Esophagus (tissue), 2 donors: ENCODE measurements around the gene CBX1. TPM values are rescaled to one million over a fixed set of nuclear protein-coding genes. Genes with fewer than 3 reads are reported as not detected.
A peak's percentile ranks its signal among the peaks of the same experiment; 100 is the strongest.

ENCODE experiments used
- H3K27ac ChIP-seq, 2 donors: one replicate each; pipeline ENCODE4 v1.5.1; 2013; ENCODE audit warnings: low read depth in 2 of 2, mild to moderate bottlenecking in 2 of 2, inconsistent platforms in 1 of 2, low read length in 1 of 2, moderate library complexity in 1 of 2
- H3K27me3 ChIP-seq, 2 donors: one replicate each; pipeline ENCODE4 v1.6.1; 2013; ENCODE audit warnings: low read length in 2 of 2, control low read depth in 1 of 2, mild to moderate bottlenecking in 1 of 2; ENCODE audit not compliant: insufficient read depth in 2 of 2, control insufficient read depth in 1 of 2
- H3K36me3 ChIP-seq, 2 donors: one replicate each; pipeline ENCODE4 v1.6.1; 2013; ENCODE audit warnings: low read length in 1 of 2; ENCODE audit not compliant: control insufficient read depth in 2 of 2, insufficient read depth in 2 of 2
- H3K4me1 ChIP-seq, 2 donors: one replicate each; pipeline ENCODE4 v1.6.1; 2013; ENCODE audit warnings: low read length in 1 of 2; ENCODE audit not compliant: control insufficient read depth in 2 of 2, insufficient read depth in 2 of 2
- H3K4me3 ChIP-seq, 2 donors: one replicate each; pipeline ENCODE4 v1.5.1; 2013; ENCODE audit warnings: low read length in 2 of 2, mild to moderate bottlenecking in 2 of 2, low read depth in 1 of 2, moderate library complexity in 1 of 2
- H3K9me3 ChIP-seq, 2 donors: one replicate each; pipeline ENCODE4 v1.6.1; 2013; ENCODE audit warnings: mild to moderate bottlenecking in 2 of 2, low read depth in 1 of 2, low read length in 1 of 2, moderate library complexity in 1 of 2; ENCODE audit not compliant: control insufficient read depth in 2 of 2, insufficient read depth in 1 of 2
- WGBS, 2 donors: extraction: QIAGEN DNeasy Blood & Tissue Kit; methylation state at CpG; one replicate each; pipeline ENCODE4 v1.1.7; 2013; 5-methylcytosine and 5-hydroxymethylcytosine counted together
- polyA plus RNA-seq, 2 donors: library from polyadenylated mRNA; stranded (reverse); fragments of 200-250 nt; gene quantifications; one replicate each; pipeline ENCODE4 v1.2.3, GENCODE V29; 2013
- donor health status: healthy with polysubstance abuse.
- donor health status: Bipolar disorder and iron deficiency.

CBX1 gene
- polyA plus RNA-seq: 10 to 100 TPM; 16.4 to 29.9 TPM

DNA sequence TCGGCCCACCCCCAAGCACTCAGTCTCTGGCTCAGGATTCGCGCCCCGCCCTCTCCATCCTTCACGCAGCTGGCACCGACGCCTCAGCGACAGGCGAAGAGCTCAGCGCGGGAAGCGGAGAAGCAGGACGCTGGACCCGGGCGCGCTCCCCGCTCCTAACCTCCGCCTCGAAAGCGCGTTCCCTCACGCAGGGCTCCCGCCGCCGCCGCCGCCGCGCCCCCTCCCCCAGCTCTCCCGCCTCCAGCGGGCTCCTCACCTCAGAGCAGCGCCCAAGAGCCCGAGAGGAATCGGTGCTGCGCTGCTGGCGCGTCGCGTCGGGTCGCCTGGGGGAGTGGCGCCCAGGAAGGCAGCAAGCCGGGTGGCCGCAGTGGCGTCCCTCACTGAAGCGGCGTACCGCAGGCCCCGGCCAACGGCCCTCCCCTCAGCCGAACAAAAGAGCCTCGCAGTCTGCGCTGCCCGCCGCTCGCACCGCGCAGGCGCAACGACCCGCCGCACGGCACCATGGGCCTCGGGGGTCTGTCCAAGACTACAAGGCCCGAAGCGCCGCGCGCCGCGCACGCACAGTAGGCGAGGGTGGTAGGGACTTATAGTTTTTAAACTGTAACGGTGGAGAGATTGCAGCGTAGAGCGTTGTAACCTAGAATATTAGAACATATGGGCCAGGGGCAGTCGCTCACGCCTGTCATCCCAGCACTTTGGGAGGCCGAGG is at the start of gene CBX1:
Gene CBX1, minus strand, starts transcription at position 467 of the 709 bp plus-strand sequence. CDS start 24,474 bp downstream, outside the sequence.
- Histone ChIP-seq H3K4me1 (no peaks in the 10 kb centered on the region), H3K27ac (peak within 1 kb of the TSS; percentile 92 to 97), H3K36me3 (no peaks in the 10 kb centered on the region), H3K4me3 (peak within 1 kb of the TSS; percentile 82 to 98), H3K9me3 (no peaks in the 10 kb centered on the region), H3K27me3 (no peaks in the 10 kb centered on the region)
- 0 to 1% methylated on average over 76 to 79 of the region's 79 CpGs for WGBS, 2 donors

DNA sequence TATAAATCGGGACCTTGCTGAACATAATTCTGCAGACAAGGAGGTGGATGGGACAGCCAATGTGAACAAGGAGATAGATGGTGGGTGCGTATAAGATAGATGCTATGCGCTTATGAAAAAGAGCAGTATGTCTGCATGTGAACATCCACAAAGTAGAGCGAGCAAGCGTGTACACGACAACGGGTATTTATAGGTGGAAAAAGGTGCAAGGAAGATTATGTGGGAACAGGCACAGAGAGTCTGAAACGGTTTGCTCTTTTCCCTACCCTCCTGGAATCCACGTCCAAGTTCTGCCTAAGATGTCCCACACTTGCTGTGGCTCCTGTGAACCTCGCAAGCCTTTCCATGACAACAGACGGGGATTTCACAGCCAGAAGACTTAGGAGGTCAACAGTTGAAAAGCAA is 49.3 kb upstream of the CBX1 start:
- no peaks in the 10 kb centered on the region for H3K36me3 ChIP-seq
- no peak overlapping the region for H3K27ac ChIP-seq
- no peaks in the 10 kb centered on the region for H3K27me3 ChIP-seq

DNA sequence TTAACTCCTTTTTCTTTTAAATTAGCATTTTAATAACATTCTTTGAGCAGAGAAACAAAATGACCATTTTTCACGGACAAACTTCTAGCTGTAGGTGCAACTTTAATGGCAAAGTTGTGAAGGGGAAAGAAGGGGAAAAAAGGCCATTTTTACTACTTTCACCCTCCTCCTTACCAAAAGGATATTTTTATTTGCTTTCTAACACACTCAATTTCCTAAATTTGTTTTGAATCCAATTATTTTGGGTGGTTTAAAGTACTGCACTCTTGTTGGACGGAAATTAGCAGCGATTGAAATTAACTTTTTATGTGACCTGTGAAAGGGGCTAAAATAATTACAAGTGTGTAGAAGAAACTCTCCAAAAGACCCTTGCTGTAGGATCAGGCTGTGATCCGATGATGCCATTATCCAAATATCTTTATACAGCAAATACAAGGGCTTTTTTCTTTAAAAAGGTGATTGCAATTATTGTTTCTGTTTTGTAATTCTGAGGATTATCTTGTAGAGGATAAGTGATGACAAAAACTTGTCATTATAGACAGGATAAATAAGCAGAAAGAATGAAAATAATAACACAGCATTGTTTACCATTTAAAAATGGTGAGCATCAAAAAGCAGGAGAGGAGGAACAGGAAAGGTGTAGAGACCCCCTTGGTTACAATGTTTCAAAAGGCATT is 48.6 kb upstream of the CBX1 start:
- Histone ChIP-seq H3K27ac (no peak overlapping the region), H3K4me3 (no peak overlapping the region), H3K9me3 (no peaks in the 10 kb centered on the region), H3K4me1 (no peaks in the 10 kb centered on the region), H3K27me3 (no peaks in the 10 kb centered on the region), H3K36me3 (no peaks in the 10 kb centered on the region)
- 76 to 83% methylated on average over 4 of the region's 4 CpGs for WGBS, 2 donors

More for the DNA sequence above, 49.3 kb upstream of the CBX1 start:
- Histone ChIP-seq H3K4me1 (no peaks in the 10 kb centered on the region), H3K4me3 (no peak overlapping the region), H3K9me3 (no peaks in the 10 kb centered on the region)
- 60 to 62% methylated on average over 11 of the region's 11 CpGs for WGBS, 2 donors

DNA sequence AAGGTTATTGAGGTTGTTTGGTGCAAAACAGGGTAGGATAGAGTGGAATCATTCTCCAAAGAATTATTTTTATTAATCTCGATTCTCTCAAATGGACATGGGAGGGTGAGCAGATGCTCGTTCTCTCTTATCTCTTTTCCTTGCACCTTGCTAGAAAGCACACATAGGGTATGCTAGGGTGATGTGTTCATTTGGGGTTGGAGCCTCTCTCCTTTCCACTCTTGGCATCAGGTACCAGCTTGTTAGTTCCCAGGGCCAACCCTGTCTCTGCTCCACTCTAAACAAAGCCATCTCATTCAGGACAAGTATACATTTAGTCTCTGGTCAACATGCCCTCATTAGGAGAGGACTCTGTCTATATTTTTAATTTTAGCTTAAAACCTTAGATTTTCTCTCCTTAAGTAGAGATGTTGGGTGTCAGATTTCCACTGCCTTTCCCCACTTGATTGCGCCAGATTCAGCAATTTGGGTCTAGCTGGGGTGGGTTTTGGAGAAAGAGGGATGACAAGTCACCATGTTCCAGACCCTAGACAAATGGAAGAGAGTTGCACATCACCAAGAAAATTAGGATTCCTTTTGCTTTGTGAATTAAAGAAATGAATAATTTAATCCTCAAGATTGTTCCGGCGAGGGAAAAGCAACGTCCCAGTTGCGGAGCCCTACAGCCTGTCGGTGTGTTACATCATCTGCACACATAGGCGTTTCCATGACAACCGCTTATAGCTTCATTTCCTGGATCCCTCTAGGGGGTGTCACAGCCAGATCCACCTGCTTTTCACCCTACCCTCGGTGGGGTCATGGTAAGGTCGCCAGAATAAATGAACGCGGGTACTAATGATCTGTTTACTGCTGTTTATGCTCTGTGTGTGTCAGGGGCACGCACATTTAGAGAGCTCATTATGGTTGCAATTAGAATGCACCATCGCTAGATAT is 47.8 kb upstream of the CBX1 start:
- 48 to 56% methylated on average over 16 of the region's 16 CpGs for whole genome bisulfite sequencing, 2 donors
- H3K27me3 ChIP-seq: no peaks in the 10 kb centered on the region

DNA sequence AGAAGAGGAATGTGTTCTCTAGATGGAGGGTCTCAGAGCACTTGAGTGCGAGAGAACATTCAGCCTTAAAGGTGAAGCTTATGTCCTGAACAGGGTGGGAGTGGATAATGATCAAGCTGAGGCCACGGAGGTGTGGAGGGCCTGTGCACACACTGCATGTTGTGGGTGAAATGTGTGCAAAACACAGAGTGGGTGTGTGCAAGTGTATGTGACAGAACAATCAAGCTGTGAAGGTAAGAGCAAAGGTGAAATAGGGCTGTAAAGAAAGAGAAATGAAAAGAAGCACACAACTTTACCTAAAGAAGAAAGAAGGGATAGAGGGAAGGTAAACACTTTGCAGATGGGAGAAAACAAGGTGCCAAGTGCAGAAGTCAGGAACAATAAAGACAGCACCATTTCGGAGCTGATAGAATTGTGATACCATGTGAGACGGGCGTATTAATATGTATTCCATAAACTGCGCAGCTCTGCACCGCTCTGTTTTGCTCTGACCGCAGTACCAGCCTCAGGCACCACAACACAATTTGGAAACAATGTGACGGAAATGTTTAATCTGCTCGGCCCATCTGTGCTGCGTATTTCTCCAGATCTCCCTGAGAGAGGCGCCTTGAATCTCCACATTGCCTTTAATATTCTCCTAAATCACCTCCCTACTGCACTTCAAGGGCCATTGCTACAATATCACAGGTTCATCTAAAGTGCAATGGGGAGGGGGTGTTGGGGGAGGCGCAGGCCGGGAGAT is 46.9 kb upstream of the CBX1 start:
- no peaks in the 10 kb centered on the region for H3K27me3 ChIP-seq
- WGBS, 2 donors: 72 to 78% methylated on average over 14 of the region's 14 CpGs

More for the DNA sequence above, 47.8 kb upstream of the CBX1 start:
- Histone ChIP-seq H3K4me1 (no peaks in the 10 kb centered on the region), H3K27ac (no peak overlapping the region), H3K9me3 (no peaks in the 10 kb centered on the region), H3K4me3 (no peak overlapping the region), H3K36me3 (no peaks in the 10 kb centered on the region)

DNA sequence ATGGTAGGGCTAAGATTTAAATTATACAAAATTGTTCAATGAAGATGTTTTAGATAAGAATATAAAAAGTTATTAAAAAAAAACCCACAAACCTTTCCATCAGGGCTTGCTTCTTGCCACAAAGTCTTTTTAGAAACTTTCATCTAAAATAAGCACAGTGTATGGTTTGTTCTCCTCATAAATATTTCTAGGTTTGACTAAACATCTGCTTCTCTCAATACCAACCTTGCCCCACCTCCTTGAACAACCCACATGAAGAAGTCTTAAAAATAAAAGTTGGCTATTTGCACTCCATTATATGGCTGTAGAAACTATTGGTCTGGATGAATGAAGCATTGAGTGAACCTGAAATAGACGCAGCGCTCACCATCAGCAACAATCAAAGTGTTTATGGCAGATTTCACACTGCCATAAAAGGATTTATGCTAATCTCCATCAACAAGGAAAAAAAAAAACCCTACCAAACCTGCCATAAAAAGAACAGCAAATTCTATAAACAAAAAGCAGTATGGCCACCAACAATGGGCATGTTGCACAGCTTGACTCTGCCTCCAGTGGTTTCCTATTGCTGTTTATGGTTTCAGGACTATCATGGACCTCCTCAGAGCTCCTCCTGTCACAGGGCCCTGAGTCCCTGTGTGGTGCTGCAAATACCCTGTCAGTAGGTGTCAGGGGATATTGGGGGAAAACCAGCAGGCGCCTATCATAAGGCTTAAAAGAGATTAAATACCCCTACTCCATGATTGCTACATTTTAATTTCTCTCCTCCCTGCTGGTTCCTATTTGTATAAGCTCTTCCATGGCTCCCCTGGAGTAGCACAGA is 43.9 kb upstream of the CBX1 start:
- Histone ChIP-seq H3K4me1 (no peaks in the 10 kb centered on the region), H3K27me3 (no peaks in the 10 kb centered on the region), H3K4me3 (no peak overlapping the region), H3K27ac (no peak overlapping the region), H3K36me3 (no peaks in the 10 kb centered on the region), H3K9me3 (no peaks in the 10 kb centered on the region)
- WGBS, 2 donors: 92 to 95% methylated on average over 3 of the region's 3 CpGs

More for the DNA sequence above, 46.9 kb upstream of the CBX1 start:
- Histone ChIP-seq H3K36me3 (no peaks in the 10 kb centered on the region), H3K27ac (no peak overlapping the region), H3K4me3 (no peak overlapping the region), H3K9me3 (no peaks in the 10 kb centered on the region), H3K4me1 (no peaks in the 10 kb centered on the region)

DNA sequence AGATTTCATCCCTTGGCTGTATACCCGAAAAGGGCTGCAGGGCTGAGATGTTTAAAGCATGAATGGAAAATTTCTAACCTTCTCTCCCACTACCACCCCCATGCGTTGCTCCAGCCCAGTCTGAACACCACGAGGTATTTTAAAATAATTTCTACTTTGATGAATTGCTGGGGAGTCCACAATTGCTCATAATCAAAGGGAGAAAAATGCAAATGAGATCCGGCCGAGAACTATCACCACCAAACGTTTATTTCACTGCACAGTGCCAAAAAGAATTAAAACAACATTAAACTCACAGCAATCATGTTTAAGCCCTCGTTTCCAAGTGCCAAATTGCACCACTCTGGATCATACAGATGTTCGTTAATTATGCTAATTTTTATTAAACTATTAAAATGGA is 43.0 kb upstream of the CBX1 start:
- Histone ChIP-seq H3K27ac (no peak overlapping the region), H3K4me1 (no peaks in the 10 kb centered on the region), H3K9me3 (no peaks in the 10 kb centered on the region), H3K36me3 (no peaks in the 10 kb centered on the region), H3K27me3 (no peaks in the 10 kb centered on the region), H3K4me3 (no peak overlapping the region)
- WGBS, 2 donors: 54 to 58% methylated on average over 8 of the region's 8 CpGs

DNA sequence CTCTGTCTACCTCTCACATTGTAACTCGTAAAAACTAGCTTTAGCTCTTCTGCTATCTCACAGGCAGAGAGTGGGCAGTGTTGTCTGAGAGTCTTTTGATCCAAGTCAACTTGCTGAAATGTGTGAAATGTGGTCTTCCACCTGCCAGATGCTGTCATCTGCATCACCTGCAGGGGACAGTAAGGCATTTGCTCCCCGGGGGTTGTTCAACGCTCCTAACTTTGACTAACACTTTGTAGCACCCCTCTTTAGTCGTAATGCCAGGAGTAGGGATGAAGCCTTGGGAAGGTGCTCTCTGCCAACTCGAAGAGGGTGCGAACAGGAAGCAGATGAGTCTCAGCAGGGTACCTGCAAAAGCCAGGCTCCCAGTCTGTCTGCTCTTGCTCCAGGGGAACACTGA is 42.4 kb upstream of the CBX1 start:
- H3K27ac ChIP-seq: no peak overlapping the region
- no peaks in the 10 kb centered on the region for H3K27me3 ChIP-seq
- no peak overlapping the region for H3K4me3 ChIP-seq
- H3K9me3 ChIP-seq: no peaks in the 10 kb centered on the region
- WGBS, 2 donors: 38 to 46% methylated on average over 6 of the region's 6 CpGs
- no peaks in the 10 kb centered on the region for H3K4me1 ChIP-seq
- no peaks in the 10 kb centered on the region for H3K36me3 ChIP-seq
